ENCODE data around the gene HEXA.

DNA sequence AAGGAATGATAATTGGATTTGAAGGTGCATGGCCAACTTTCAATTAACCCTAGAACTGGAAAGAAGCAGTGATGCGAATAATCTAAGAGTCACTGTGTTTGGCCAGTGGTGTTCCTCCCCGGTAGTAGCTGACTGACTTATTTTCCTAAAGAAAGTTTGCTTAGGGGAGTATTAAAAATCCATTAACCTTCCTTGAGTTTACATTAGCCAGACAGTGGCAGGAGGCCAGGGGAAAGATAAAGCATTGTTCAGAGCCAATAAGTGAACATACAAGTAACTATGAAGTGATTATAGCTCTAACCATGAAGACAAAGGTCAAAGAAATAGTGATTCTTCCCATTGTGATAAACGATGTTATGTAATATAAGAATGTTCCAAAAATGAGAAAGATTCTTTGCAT, 13.4 kb upstream of the HEXA start:
- TF ChIP-seq KDM5A (IDR thresholded peaks at IDR 0.05), result no peak
- TF ChIP-seq, protein P1, sequence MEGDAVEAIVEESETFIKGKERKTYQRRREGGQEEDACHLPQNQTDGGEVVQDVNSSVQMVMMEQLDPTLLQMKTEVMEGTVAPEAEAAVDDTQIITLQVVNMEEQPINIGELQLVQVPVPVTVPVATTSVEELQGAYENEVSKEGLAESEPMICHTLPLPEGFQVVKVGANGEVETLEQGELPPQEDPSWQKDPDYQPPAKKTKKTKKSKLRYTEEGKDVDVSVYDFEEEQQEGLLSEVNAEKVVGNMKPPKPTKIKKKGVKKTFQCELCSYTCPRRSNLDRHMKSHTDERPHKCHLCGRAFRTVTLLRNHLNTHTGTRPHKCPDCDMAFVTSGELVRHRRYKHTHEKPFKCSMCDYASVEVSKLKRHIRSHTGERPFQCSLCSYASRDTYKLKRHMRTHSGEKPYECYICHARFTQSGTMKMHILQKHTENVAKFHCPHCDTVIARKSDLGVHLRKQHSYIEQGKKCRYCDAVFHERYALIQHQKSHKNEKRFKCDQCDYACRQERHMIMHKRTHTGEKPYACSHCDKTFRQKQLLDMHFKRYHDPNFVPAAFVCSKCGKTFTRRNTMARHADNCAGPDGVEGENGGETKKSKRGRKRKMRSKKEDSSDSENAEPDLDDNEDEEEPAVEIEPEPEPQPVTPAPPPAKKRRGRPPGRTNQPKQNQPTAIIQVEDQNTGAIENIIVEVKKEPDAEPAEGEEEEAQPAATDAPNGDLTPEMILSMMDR (IDR thresholded peaks at IDR 0.05), result no peak
- no peak for TF ChIP-seq RAD21 (conservative IDR thresholded peaks at IDR 0.05 in 1 of 2, IDR thresholded peaks at IDR 0.05 in 1 of 2)
- TF ChIP-seq POLR2AphosphoS2 (conservative IDR thresholded peaks at IDR 0.05; ENCODE audit: low read length), result no peak
- no peak for TF ChIP-seq CEBPB (IDR thresholded peaks at IDR 0.05)
- TF ChIP-seq JUNB (IDR thresholded peaks at IDR 0.05), result no peak
- no peak for TF ChIP-seq POLR2A (IDR thresholded peaks at IDR 0.05; ENCODE audit: low read length)
- TF ChIP-seq, protein P2, sequence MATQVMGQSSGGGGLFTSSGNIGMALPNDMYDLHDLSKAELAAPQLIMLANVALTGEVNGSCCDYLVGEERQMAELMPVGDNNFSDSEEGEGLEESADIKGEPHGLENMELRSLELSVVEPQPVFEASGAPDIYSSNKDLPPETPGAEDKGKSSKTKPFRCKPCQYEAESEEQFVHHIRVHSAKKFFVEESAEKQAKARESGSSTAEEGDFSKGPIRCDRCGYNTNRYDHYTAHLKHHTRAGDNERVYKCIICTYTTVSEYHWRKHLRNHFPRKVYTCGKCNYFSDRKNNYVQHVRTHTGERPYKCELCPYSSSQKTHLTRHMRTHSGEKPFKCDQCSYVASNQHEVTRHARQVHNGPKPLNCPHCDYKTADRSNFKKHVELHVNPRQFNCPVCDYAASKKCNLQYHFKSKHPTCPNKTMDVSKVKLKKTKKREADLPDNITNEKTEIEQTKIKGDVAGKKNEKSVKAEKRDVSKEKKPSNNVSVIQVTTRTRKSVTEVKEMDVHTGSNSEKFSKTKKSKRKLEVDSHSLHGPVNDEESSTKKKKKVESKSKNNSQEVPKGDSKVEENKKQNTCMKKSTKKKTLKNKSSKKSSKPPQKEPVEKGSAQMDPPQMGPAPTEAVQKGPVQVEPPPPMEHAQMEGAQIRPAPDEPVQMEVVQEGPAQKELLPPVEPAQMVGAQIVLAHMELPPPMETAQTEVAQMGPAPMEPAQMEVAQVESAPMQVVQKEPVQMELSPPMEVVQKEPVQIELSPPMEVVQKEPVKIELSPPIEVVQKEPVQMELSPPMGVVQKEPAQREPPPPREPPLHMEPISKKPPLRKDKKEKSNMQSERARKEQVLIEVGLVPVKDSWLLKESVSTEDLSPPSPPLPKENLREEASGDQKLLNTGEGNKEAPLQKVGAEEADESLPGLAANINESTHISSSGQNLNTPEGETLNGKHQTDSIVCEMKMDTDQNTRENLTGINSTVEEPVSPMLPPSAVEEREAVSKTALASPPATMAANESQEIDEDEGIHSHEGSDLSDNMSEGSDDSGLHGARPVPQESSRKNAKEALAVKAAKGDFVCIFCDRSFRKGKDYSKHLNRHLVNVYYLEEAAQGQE (IDR thresholded peaks at IDR 0.05), result no peak
- no peak for TF ChIP-seq ZFP36 (IDR thresholded peaks at IDR 0.05; ENCODE audit: borderline replicate concordance, partially characterized antibody)
- TF ChIP-seq, protein P3, sequence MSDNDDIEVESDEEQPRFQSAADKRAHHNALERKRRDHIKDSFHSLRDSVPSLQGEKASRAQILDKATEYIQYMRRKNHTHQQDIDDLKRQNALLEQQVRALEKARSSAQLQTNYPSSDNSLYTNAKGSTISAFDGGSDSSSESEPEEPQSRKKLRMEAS (IDR thresholded peaks at IDR 0.05), result no peak
- TF ChIP-seq HOXA7 (CRISPR knock-in tag; IDR thresholded peaks at IDR 0.05), result no peak

Data from A549 (cell line).